ENCODE results near the gene LRP1B.

DNA sequence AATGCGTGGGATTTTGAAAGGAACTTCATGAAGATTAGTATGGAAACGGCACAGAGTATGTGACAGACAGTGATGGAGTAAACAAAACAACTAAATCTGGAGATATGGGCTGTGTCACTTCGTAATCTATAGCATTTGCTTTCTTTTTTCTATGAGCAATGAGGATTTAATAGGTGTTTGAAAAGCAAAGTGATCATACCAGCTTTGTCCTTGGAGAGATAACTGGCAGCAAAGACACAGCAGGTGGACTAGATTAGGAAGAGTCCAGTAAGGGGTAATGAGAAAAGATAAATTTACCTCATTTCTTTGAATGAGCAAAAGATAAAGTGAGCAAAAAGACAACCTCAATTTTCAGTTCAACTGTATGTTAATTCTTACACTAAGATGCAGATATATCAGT, 199.0 kb downstream of the LRP1B start:
- TF ChIP-seq POLR2A (IDR thresholded peaks at IDR 0.05) (no peak), POLR2AphosphoS5 (IDR thresholded peaks at IDR 0.05) (no peak)
- TF ChIP-seq, protein P1, sequence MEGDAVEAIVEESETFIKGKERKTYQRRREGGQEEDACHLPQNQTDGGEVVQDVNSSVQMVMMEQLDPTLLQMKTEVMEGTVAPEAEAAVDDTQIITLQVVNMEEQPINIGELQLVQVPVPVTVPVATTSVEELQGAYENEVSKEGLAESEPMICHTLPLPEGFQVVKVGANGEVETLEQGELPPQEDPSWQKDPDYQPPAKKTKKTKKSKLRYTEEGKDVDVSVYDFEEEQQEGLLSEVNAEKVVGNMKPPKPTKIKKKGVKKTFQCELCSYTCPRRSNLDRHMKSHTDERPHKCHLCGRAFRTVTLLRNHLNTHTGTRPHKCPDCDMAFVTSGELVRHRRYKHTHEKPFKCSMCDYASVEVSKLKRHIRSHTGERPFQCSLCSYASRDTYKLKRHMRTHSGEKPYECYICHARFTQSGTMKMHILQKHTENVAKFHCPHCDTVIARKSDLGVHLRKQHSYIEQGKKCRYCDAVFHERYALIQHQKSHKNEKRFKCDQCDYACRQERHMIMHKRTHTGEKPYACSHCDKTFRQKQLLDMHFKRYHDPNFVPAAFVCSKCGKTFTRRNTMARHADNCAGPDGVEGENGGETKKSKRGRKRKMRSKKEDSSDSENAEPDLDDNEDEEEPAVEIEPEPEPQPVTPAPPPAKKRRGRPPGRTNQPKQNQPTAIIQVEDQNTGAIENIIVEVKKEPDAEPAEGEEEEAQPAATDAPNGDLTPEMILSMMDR (IDR thresholded peaks at IDR 0.05), result no peak

All from breast epithelium (tissue), 3 donors.